Natural killer cell treated with Interleukin-12 subunit alpha and Interleukin-12 subunit beta and Interleukin-15 and Interleukin-18, amount 100 ng/mL, for 72 hours (primary cell): ENCODE measurements around the gene ALDH1B1. TPM values are rescaled to one million over a fixed set of nuclear protein-coding genes. Genes with fewer than 3 reads are reported as not detected.

ENCODE experiments used
- ATAC-seq, 2 donors: fragments of 150-1000 bp; cut with Tn5 transposase in 1 of 2; sonication (Bioruptor Pico), chemical (Tn5 transposase) in 1 of 2; 2 replicates each; pipeline ENCODE4 v1.10.0; 2021
- DNase-seq: peaks from one replicate; pipeline ENCODE4 v3.0.0; 2022; ENCODE audit warnings: low spot score
- H3K27ac Mint-ChIP-seq, 2 donors: 1 replicate in 1 of 2; 2 replicates in 1 of 2; pipeline ENCODE4 v1.8.0; 2022; ENCODE audit warnings: mixed read lengths in 2 of 2, mild to moderate bottlenecking in 1 of 2, moderate library complexity in 1 of 2
- H3K27me3 Mint-ChIP-seq, 2 donors: 1 replicate in 1 of 2; 2 replicates in 1 of 2; pipeline ENCODE4 v1.8.0; 2022; ENCODE audit warnings: mixed read lengths in 2 of 2
- H3K36me3 Mint-ChIP-seq: one replicate; pipeline ENCODE4 v1.8.0; 2022; ENCODE audit warnings: mixed read lengths
- H3K4me1 Mint-ChIP-seq, 2 donors: 1 replicate in 1 of 2; 2 replicates in 1 of 2; pipeline ENCODE4 v1.8.0; 2022; ENCODE audit warnings: low read depth in 2 of 2, mixed read lengths in 2 of 2, mild to moderate bottlenecking in 1 of 2
- H3K4me3 Mint-ChIP-seq: one replicate; pipeline ENCODE4 v1.8.0; 2022; ENCODE audit warnings: mixed read lengths
- H3K9me3 Mint-ChIP-seq: 2 replicates; pipeline ENCODE4 v1.8.0; 2022; ENCODE audit warnings: mixed read lengths
- total RNA-seq, 2 donors: library from RNA; stranded (reverse); gene quantifications; one replicate each; pipeline ENCODE4 v1.2.3, GENCODE V29; 2022

The ALDH1B1 gene
- total RNA-seq, 2 donors from 2014 or later: 16.7 to 25.6 TPM

DNA sequence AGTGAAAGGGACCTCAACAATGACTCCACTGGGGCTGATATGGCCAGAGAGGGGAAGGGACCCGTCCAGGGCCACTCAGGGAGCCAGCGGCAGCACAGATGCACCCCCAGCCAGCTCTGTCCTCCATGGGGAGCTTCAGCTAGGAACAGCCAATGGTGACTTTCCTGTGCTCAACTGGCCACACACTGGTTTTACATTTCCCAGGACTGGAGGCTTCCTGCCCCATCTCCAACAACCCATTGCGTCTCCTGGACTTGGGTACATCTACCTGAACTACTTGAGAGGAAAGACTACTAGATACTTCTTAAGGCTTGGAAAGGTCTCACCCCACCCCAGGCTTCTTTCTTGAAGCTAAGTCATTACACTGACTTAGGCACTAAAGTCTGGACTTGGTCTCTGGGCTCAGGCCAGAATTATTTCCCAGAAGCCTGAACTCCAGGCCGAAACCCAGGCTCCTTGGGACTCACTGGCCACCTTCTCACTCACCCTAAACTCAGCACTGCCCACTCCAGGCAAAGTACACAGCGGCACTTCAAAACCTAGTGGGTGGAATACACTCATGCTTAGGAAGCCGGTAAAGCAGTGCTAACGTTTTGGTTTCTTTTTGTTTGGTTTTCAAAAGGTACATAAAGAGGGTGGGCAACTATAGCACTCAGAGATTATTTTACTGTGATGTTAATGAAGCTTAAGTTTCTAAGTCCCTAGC, 30.2 kb downstream of the ALDH1B1 start:
- Mint-ChIP-seq H3K27ac (no peak overlapping the region), H3K36me3 (no peaks in the 10 kb centered on the region), H3K27me3 (peaks cover 28 to 52% of the 10 kb centered on the region in 2 donors), H3K4me1 (no peaks in the 10 kb centered on the region), H3K9me3 (no peaks in the 10 kb centered on the region), H3K4me3 (no peak overlapping the region)
- ATAC-seq (no peak), DNase-seq (no peak)

- H3K27ac Mint-ChIP-seq: no peak overlapping the region
- no peaks in the 10 kb centered on the region for H3K36me3 Mint-ChIP-seq
- peaks cover 30 to 59% of the 10 kb centered on the region in 2 donors for H3K27me3 Mint-ChIP-seq
- DNase-seq (no peak), ATAC-seq (no peak)
- no peaks in the 10 kb centered on the region for H3K9me3 Mint-ChIP-seq
- H3K4me1 Mint-ChIP-seq: no peaks in the 10 kb centered on the region
- no peak overlapping the region for H3K4me3 Mint-ChIP-seq
These were observed 30.9 kb downstream of the ALDH1B1 start for GRCh38 chr9:38423273-38423972.

DNA sequence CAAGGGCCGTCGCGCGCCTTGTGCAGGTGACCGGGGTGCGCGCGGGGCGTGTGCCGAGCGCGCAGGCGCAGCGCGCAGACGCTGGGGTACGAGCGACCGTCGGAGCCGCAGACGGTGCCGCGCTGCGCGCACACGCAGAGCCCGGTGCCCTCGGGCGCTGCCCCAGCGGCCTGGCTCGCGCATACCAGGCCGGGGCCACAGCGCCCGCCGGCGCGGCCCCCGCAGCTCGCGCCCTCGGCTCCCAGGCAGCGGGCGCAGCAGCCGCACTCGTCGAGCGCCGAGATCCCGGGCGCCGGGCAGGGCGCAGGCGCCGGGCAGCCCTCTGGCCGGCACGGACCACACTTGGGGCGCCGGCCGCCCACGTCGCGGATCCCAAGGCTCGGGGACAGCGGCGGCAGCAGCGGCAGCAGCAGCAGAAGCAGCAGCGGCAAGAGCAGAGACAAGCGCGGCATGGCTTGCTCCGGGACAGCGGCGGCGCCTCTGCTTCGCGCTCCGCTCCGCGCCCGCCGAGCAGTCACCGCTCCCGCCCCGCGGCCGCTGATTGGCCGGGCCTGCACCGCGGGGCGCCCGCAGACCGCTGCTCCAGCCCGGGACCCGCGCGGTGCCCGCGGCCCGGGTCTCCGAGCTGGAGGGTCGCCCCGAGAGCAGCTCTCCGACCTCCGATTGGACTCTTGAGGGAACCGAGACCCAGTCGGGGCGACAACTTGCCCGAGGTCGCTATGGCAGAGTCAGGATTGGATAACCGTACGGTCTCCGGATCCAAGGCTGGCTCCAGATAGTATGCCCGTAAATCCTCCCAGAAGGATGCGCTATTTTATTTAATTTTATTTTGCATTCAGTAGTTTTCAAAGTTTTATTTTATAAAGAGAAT, 31.7 kb downstream of the ALDH1B1 start, which contains the start of gene IGFBPL1:
Gene IGFBPL1 (minus strand): TSS at position 482 of the 871 bp plus-strand sequence. CDS start 30 bp downstream, at position 452.
- Mint-ChIP-seq H3K27ac (no peak within 1 kb of the TSS), H3K9me3 (no peaks in the 10 kb centered on the region), H3K36me3 (no peaks in the 10 kb centered on the region), H3K27me3 (peaks cover 30 to 59% of the 10 kb centered on the region in 2 donors), H3K4me1 (no peaks in the 10 kb centered on the region), H3K4me3 (peak within 1 kb of the TSS; percentile 40)
- no peak for DNase-seq
- ATAC-seq: peak; percentile 52 to 54

DNA sequence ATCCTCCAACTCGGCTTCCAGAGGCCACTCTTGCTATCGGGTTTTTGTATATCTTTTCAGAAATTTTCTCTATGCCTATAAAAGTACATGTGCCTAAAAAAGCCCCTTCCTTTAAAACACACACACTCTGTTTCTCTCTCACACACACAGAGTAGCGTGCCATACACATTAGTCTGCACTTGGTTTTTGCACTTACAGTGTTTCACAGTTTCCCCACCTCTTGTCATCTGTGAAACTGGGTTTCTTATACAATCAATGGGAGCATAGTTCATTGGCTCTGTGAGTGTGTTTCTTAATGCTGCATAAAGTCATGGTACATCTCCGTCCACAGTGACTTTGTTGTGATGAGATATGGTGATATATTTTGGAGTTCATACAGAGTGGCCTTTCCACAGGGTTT, 32.4 kb downstream of the ALDH1B1 start:
- Mint-ChIP-seq H3K4me3 (peak overlapping the region; percentile 40), H3K27me3 (peaks cover 31 to 59% of the 10 kb centered on the region in 2 donors), H3K36me3 (no peaks in the 10 kb centered on the region), H3K27ac (no peak overlapping the region), H3K9me3 (no peaks in the 10 kb centered on the region), H3K4me1 (no peaks in the 10 kb centered on the region)
- DNase-seq: no peak
- ATAC-seq: no peak

DNA sequence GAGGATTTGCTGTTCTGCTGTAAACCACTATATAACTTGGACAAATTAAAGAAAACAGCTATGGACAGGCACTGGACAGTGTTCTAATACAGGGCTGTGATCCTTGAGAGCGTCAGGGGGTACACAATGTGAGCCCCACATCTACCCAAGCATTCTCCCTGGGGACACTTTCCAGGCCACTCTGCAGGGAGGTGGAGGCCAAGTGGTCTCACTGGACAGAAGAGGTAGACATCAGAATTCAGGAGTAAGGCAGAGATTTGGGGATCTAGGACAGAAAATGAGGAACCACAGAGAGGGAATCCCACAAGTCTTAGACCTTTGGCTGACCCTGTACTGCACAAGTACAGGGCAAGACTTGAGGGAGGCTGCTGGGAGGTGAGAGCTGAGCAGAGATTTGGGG, 35.6 kb downstream of the ALDH1B1 start:
- ATAC-seq: no peak
- H3K4me3 Mint-ChIP-seq: no peak overlapping the region
- H3K27me3 Mint-ChIP-seq: peaks cover 29 to 42% of the 10 kb centered on the region in 2 donors
- H3K9me3 Mint-ChIP-seq: no peaks in the 10 kb centered on the region
- H3K27ac Mint-ChIP-seq: no peak overlapping the region
- no peaks in the 10 kb centered on the region for H3K36me3 Mint-ChIP-seq
- DNase-seq: no peak
- peaks cover 0 to 6% of the 10 kb centered on the region in 2 donors for H3K4me1 Mint-ChIP-seq

- H3K4me1 Mint-ChIP-seq: peaks cover 0 to 6% of the 10 kb centered on the region in 2 donors
- H3K27me3 Mint-ChIP-seq: peaks cover 17 to 24% of the 10 kb centered on the region in 2 donors
- ATAC-seq: no peak
- H3K9me3 Mint-ChIP-seq: no peaks in the 10 kb centered on the region
- H3K36me3 Mint-ChIP-seq: no peaks in the 10 kb centered on the region
- no peak overlapping the region for H3K27ac Mint-ChIP-seq
- no peak for DNase-seq
- no peak overlapping the region for H3K4me3 Mint-ChIP-seq
These were observed 38.6 kb downstream of the ALDH1B1 start for GRCh38 chr9:38431116-38431515.

DNA sequence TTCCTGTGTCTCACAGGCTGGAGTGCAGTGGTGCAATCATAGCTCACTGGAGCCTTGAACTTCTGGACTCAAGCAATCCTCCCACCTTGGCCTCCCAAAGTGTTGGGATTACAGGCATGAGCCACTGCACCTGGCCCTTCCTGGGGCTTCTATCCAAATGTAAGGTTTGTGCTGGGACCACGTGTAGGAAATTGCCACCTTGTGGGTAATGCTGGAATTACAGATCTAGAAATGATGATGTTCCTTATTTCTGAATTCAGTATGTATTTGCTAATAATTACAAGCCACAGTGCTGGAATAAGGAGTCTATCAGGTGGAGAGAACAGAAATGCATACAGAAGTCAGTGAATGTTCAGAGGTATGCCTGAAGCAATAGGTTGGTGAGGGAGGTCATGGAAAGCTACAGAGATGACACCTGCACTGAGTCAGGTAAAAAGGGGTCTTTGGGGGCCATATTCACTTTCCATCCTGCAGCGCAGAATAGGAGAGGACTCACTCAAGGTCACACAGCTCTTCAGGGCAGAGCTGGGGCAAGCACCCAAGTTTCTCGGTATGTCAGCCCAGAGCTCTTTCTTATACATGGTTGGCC, 40.5 kb downstream of the ALDH1B1 start:
- peaks cover 13 to 14% of the 10 kb centered on the region in 2 donors for H3K27me3 Mint-ChIP-seq
- H3K4me3 Mint-ChIP-seq: no peak overlapping the region
- peaks cover 0 to 9% of the 10 kb centered on the region in 2 donors for H3K4me1 Mint-ChIP-seq
- ATAC-seq: no peak
- DNase-seq: no peak
- H3K9me3 Mint-ChIP-seq: no peaks in the 10 kb centered on the region
- H3K36me3 Mint-ChIP-seq: no peaks in the 10 kb centered on the region
- no peak overlapping the region for H3K27ac Mint-ChIP-seq

- Mint-ChIP-seq H3K9me3 (no peaks in the 10 kb centered on the region), H3K27me3 (peaks cover 16 to 18% of the 10 kb centered on the region in 2 donors), H3K4me3 (no peak overlapping the region), H3K27ac (no peak overlapping the region), H3K36me3 (no peaks in the 10 kb centered on the region), H3K4me1 (peaks cover 0 to 9% of the 10 kb centered on the region in 2 donors)
- DNase-seq (no peak), ATAC-seq (no peak)
These were observed 41.9 kb downstream of the ALDH1B1 start for GRCh38 chr9:38434365-38434764.

- Mint-ChIP-seq H3K27ac (no peak overlapping the region), H3K36me3 (no peaks in the 10 kb centered on the region), H3K4me3 (no peak overlapping the region), H3K9me3 (no peaks in the 10 kb centered on the region), H3K27me3 (peaks cover 16 to 18% of the 10 kb centered on the region in 2 donors), H3K4me1 (peaks cover 0 to 9% of the 10 kb centered on the region in 2 donors)
- ATAC-seq (no peak), DNase-seq (no peak)
These were observed 42.4 kb downstream of the ALDH1B1 start for GRCh38 chr9:38434853-38435252.

DNA sequence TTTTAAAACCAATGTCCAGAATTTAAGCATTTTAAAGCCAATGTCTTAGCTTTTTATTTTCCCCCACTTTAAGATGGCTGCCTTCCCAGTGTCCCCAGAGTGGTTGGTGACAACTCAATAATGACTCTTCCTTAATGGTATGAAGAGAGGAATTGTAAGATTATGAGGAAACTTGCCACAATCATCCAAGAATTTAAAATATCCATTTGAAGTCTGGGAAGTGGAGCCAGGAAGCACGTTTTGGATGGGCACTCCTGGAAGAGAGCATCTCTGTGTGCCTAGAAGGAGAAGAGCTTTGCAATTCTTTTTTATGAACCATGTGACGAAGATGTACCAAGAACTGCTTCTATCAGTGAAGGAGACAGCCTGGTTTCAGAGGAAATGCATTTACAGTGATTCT, 43.0 kb downstream of the ALDH1B1 start:
- peaks cover 0 to 9% of the 10 kb centered on the region in 2 donors for H3K4me1 Mint-ChIP-seq
- no peak for DNase-seq
- no peaks in the 10 kb centered on the region for H3K9me3 Mint-ChIP-seq
- H3K36me3 Mint-ChIP-seq: no peaks in the 10 kb centered on the region
- no peak for ATAC-seq
- H3K4me3 Mint-ChIP-seq: no peak overlapping the region
- no peak overlapping the region for H3K27ac Mint-ChIP-seq
- peaks cover 17 to 18% of the 10 kb centered on the region in 2 donors for H3K27me3 Mint-ChIP-seq

GRCh38 chr9:38436708-38437107, 44.2 kb downstream of the ALDH1B1 start:
- ATAC-seq (no peak), DNase-seq (no peak)
- Mint-ChIP-seq H3K36me3 (no peaks in the 10 kb centered on the region), H3K4me1 (peaks cover 0 to 3% of the 10 kb centered on the region in 2 donors), H3K4me3 (no peak overlapping the region), H3K27ac (no peak overlapping the region), H3K27me3 (peaks cover 17 to 18% of the 10 kb centered on the region in 2 donors), H3K9me3 (no peaks in the 10 kb centered on the region)

DNA sequence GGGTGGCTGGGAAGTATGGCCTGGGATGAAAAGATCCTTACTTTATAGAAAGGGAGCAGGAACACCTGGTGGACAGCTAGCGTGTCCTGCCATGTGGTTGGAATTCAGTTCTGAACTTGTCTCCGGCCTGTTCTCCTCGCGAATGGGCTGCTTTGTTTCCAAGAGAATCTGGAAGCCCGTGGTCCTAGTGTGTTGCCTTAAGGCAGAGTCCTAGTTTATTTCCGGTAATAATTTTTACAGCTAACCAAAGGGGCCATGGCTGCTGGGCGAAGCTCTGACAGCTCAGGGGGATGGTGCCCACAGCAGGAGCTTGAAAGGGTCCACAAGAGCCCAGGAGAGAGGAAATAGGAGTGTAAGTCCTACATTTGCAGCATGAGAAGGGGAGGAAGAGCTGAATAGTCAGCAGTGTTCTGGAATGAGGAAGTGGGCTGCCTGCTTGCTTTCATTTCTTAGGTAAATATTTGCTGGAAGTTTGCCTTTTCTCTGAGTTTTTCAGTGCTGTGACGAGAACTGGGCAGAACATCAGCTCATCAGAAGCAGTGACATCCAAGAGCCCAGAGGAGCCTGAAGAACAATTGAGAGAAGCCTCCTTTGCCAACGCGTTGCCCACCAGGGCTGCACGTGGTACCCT, 44.8 kb downstream of the ALDH1B1 start:
- no peak for DNase-seq
- no peak for ATAC-seq
- H3K9me3 Mint-ChIP-seq: no peaks in the 10 kb centered on the region
- H3K4me1 Mint-ChIP-seq: peaks cover 0 to 3% of the 10 kb centered on the region in 2 donors
- no peak overlapping the region for H3K27ac Mint-ChIP-seq
- no peak overlapping the region for H3K4me3 Mint-ChIP-seq
- H3K27me3 Mint-ChIP-seq: peaks cover 14 to 15% of the 10 kb centered on the region in 2 donors
- H3K36me3 Mint-ChIP-seq: no peaks in the 10 kb centered on the region
